ENCODE data around the gene TBCD.

TBCD gene

GRCh38 chr17:82909322-82909904 lies 157.5 kb downstream of the TBCD start:
- peak; percentile 42 for DNase-seq

- DNase-seq: no peak
Observed at GRCh38 chr17:82910041-82910481, 158.2 kb downstream of the TBCD start.

- DNase-seq: no peak
Observed at GRCh38 chr17:82910770-82911169, 158.9 kb downstream of the TBCD start.

- DNase-seq: no peak
Observed at GRCh38 chr17:82911822-82912221, 160.0 kb downstream of the TBCD start.

- no peak for DNase-seq
Observed at GRCh38 chr17:82912484-82913089, 160.7 kb downstream of the TBCD start.

- DNase-seq: no peak
Observed at GRCh38 chr17:82913304-82914043, 161.6 kb downstream of the TBCD start.

GRCh38 chr17:82914375-82914774 lies 162.5 kb downstream of the TBCD start:
- no peak for DNase-seq

- no peak for DNase-seq
Observed at GRCh38 chr17:82915010-82915756, 163.3 kb downstream of the TBCD start.

- DNase-seq: no peak
Observed at GRCh38 chr17:82915757-82916027, 163.8 kb downstream of the TBCD start.

- DNase-seq: no peak
Observed at GRCh38 chr17:82917699-82918345, 166.0 kb downstream of the TBCD start.

- no peak for DNase-seq
Observed at GRCh38 chr17:82918508-82918907, 166.6 kb downstream of the TBCD start.

GRCh38 chr17:82920150-82920549 lies 168.3 kb downstream of the TBCD start:
- DNase-seq: no peak

GRCh38 chr17:82920715-82921114 lies 168.8 kb downstream of the TBCD start:
- DNase-seq: no peak

GRCh38 chr17:82921426-82921825 lies 169.6 kb downstream of the TBCD start:
- DNase-seq: no peak

- no peak for DNase-seq
Observed at GRCh38 chr17:82922646-82923045, 170.8 kb downstream of the TBCD start.

GRCh38 chr17:82923366-82924113 lies 171.7 kb downstream of the TBCD start:
- DNase-seq: no peak

- DNase-seq: no peak
Observed at GRCh38 chr17:82924214-82924613, 172.3 kb downstream of the TBCD start.

GRCh38 chr17:82924812-82925211 lies 172.9 kb downstream of the TBCD start:
- DNase-seq: no peak

GRCh38 chr17:82925336-82925735 lies 173.5 kb downstream of the TBCD start:
- no peak for DNase-seq

GRCh38 chr17:82926081-82926480 lies 174.2 kb downstream of the TBCD start:
- no peak for DNase-seq

- no peak for DNase-seq
Observed at GRCh38 chr17:82926716-82927115, 174.9 kb downstream of the TBCD start.

- DNase-seq: no peak
Observed at GRCh38 chr17:82927311-82927660, 175.4 kb downstream of the TBCD start.

Measured in CD4-positive, alpha-beta T cell treated with Interleukin-4 for 4 hours (primary cell).